ENCODE measurements around the gene MAP2K6. TPM values are rescaled to one million over a fixed set of nuclear protein-coding genes. Genes with fewer than 3 reads are reported as not detected.

Gene MAP2K6
- total and polyA plus RNA-seq, 10 of the 15 experiments (the other 5 are each of a cell fraction or from before 2014, with no cell fraction given) = 15.6 to 70.3 (median 22.9) TPM

GRCh38 chr17:69500911-69501429, 86.5 kb downstream of the MAP2K6 start:
- no peak overlapping the region for H3K27ac ChIP-seq (ENCODE audit: control insufficient read depth, insufficient read depth)
- no TSS peak for BruUV-seq (replicated peaks)
- no peak for FAIRE-seq

More at GRCh38 chr17:69500911-69501429, 86.5 kb downstream of the MAP2K6 start:
- ChIA-PET CTCF (interaction anchor here (1.7 to 10.5 kb wide), 2 partner anchors 22 to 86 kb away, joined by 4 to 100 read pairs; partner anchors contain the start of gene MAP2K6), POLR2A (interaction anchor here (0.6 kb wide), 1 partner anchor 19 kb away, joined by 3 read pairs; no protein-coding TSS in a partner anchor), SMC1A (ENCODE audit: uncharacterized antibody, unreplicated experiment) (interaction anchor here (0.9 to 8.7 kb wide), 5 partner anchors 16 to 644 kb away, joined by 3 to 56 read pairs (median 4); no protein-coding TSS in a partner anchor), RAD21 (ENCODE audit: unreplicated experiment) (interaction anchor here (1.4 kb wide), 1 partner anchor 23 kb away, joined by 3 read pairs; no protein-coding TSS in a partner anchor)
- DNase-seq (ENCODE audit: low read depth, low spot score) = no peak
- Histone ChIP-seq H3K9me3 (replicated peaks; ENCODE audit: control insufficient read depth, insufficient read depth, low read length) (no peaks in the 10 kb centered on the region), H3K4me3 (no peak overlapping the region), H3K9ac (ENCODE audit: control insufficient read depth, insufficient read depth, low read length) (no peak overlapping the region), H3K79me2 (ENCODE audit: control insufficient read depth, insufficient read depth, low read length) (peaks cover 10% of the 10 kb centered on the region), H3K4me2 (ENCODE audit: control insufficient read depth, insufficient read depth) (no peak overlapping the region), H3K4me1 (ENCODE audit: control insufficient read depth, insufficient read depth, low read length) (peaks cover 23% of the 10 kb centered on the region), H4K20me1 (ENCODE audit: control insufficient read depth, insufficient read depth) (no peaks in the 10 kb centered on the region), H3K36me3 (ENCODE audit: control insufficient read depth in 2 of 2, insufficient read depth in 2 of 2, low read length in 1 of 2) (no peaks in the 10 kb centered on the region), H3K27me3 (replicated peaks in 1 of 2; ENCODE audit: control insufficient read depth in 2 of 2, insufficient read depth in 2 of 2, low read length in 1 of 2) (no peaks in the 10 kb centered on the region), H2AFZ (ENCODE audit: control insufficient read depth, low read depth, low read length) (no peak overlapping the region)
- 81% methylated on average over 9 of the region's 9 CpGs for WGBS (ENCODE audit: insufficient coverage, insufficient replicate concordance, low lambda C conversion rate, missing lambda C conversion rate)
- ATAC-seq = no peak
- in situ Hi-C loops (cut with MboI) = no loop called here
- TF ChIP-seq NBN (IDR thresholded peaks at IDR 0.05) (no peak), ZBED1 (IDR thresholded peaks at IDR 0.05; ENCODE audit: borderline replicate concordance) (no peak), CREM (IDR thresholded peaks at IDR 0.05; ENCODE audit: low read depth) (no peak), RBBP5 (conservative IDR thresholded peaks at IDR 0.05) (no peak)
- TF ChIP-seq, protein P1, sequence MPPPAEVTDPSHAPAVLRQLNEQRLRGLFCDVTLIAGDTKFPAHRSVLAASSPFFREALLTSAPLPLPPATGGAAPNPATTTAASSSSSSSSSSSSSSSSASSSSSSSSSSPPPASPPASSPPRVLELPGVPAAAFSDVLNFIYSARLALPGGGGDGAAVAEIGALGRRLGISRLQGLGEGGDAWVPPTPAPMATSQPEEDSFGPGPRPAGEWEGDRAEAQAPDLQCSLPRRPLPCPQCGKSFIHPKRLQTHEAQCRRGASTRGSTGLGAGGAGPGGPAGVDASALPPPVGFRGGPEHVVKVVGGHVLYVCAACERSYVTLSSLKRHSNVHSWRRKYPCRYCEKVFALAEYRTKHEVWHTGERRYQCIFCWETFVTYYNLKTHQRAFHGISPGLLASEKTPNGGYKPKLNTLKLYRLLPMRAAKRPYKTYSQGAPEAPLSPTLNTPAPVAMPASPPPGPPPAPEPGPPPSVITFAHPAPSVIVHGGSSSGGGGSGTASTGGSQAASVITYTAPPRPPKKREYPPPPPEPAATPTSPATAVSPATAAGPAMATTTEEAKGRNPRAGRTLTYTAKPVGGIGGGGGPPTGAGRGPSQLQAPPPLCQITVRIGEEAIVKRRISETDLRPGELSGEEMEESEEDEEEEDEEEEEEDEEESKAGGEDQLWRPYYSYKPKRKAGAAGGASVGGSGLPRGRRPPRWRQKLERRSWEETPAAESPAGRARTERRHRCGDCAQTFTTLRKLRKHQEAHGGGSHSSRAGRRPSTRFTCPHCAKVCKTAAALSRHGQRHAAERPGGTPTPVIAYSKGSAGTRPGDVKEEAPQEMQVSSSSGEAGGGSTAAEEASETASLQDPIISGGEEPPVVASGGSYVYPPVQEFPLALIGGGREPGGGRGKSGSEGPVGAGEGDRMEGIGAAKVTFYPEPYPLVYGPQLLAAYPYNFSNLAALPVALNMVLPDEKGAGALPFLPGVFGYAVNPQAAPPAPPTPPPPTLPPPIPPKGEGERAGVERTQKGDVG (CRISPR knock-in tag; IDR thresholded peaks at IDR 0.05) = no peak
- intact Hi-C loops (cut with micrococcal nuclease; ENCODE audit: unreplicated experiment) = no loop called here
